Endometrium (tissue), 2 donors: Measurements from ENCODE around the gene NR2F2.

ENCODE experiments used
- FAIRE-seq: peaks from 2 replicates; lab custom pipeline; 2012; peaks lifted over from hg19 to GRCh38; lab: Jason Lieb, UNC
- donor health status: control.
- donor health status: control.

The NR2F2 gene

DNA sequence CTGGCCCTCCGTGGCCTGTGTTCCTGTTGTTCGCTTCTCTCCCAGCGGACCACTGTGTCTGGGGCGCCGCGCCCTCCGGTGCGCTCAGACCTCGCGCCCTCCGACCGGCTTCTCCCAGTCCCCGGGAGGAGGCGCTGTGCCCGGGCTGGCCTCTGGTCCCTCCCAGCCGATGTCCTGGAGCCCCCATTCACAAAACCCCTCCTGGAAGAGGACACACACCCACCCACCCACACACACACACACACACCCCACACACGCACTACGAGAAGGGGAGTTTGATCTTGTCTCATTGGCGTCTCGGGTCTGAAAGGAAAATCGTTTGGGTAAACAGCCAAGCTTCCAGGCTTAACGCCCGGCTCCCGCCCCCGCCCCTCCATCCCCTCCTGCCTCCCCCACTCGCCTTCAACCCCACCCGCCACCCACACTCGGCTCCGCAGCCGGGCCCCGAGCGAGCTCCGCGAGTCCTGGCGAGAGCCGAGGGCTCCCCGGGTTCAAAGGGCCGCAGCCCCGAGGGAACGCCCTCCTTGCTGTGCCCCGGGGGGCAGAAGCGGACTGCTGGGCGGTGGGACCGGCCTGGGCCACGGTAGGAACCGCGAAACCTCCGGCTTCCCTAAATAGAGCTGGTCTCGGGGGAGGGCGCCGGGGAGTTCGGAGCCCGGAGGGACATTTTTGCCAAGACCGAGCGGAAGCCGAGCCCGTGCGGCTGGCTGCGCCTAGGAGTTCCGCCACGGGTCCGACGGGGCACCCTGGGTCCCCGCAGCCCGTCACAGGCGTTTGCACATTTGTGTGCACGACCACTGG lies 23.6 kb downstream of the NR2F2 start:
- no peak for FAIRE-seq

DNA sequence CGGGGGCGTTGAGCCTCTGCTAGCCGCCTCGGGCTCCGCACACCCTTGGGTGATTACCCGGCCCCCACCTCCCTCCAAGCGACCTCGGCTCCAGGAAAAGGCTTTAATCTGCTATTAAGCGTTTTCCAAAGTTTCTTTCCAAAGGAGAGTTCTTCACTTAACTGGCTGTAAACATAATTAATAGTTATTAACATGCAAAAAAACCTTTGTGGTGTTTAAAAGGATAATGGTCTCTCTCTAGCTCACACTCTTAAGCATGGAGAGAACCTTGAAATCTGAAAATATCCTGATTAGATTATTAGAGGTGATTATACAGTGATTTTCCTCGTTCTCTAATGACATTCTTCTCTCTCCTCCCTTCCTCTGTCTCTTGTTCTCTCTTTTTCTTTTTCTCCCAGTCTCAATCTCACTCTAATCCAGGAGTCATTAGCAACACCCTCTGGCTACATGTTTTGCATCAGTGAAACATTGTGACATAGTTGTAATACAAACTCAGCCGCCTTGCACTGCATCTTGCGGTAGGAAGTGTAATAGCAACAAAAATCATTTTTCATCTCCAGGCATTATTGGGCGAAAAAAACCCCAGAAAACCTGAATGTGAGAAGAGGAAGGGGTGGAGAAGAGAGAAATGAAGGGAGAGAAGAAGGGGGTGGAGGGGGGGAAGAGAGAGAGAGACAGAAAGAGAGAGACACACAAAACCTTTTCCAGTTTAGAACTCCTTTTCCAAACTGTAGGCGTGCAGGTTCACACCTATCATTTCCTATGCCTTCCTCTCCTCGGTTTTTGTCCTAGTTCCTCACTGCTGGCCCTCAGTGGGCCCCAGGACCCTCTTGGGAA lies 24.4 kb downstream of the NR2F2 start:
- FAIRE-seq, result peak; percentile 57

DNA sequence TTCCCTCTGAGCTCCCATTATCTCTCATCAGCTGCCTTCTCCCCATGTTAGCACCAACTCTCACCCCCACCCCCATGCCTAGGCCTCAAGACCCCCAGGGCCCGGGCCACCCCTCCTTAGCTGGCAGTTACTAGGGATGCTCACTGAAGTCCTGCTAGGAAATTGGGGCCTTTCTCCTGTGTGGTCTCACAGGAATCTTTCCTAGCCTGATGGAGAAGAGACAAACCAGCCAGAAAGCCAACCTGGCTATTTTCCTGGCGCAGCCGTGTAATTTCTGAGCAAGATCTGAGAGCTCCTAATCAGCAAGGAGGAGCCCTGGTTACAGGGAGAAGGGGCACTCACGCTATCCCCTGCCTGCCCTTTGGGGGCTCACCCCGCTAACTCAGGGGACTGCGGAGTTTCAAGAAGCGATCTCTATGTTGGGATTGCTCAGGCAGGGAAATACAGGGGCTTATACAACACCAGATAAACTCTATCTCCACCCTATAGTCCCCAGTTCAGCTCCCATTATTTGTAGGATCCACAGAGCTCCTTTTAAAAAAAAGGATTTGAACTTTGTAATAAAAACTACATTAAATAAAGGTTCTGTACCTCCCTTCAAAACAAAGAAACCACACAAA lies 25.2 kb downstream of the NR2F2 start:
- no peak for FAIRE-seq

DNA sequence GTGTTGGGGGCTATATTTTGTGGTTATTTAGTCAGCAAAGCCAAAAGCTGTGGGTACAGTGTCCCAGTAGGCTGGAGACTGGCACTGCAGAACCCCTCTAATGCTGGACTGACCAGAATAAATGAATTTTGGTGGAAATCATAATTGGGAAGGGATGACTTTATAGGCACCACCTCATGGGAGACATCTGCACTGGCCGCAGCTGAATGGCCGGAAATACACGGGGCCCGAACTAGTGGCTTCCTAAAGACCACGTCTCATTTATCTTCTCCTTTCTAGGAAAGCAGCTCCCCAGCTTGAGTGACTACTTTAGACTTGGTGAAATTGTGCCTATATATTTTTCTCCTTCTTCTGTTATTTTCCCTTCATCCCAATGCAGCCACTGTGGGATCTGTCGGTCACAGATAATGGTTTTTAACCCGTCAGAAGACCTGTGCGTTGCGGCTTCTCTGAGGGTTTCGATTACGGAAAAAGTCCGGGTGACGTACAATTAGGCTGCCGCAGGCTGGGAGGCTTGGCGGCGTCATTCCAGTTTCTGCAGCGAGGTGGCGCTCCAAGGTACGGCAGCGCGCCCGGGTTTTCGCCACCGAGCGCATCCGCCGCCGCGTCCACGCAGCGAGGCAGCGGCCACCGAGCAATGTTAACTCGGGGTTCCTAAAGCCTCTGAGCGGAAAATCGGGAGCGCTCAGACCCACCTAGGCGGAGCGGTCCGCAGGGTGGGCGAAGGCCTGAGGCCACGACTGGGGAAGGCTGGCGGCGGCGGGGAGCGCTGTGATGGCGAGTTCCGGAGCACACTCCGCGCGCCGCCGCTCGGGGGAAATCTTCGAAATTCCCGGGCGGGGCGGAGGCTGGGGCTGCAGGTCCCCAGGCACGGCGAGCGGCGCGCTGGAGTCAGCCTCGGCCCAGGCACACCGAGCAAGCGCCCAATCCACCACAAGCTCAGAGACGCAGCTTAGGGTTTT lies 26.3 kb downstream of the NR2F2 start:
- FAIRE-seq, result peak; percentile 45

DNA sequence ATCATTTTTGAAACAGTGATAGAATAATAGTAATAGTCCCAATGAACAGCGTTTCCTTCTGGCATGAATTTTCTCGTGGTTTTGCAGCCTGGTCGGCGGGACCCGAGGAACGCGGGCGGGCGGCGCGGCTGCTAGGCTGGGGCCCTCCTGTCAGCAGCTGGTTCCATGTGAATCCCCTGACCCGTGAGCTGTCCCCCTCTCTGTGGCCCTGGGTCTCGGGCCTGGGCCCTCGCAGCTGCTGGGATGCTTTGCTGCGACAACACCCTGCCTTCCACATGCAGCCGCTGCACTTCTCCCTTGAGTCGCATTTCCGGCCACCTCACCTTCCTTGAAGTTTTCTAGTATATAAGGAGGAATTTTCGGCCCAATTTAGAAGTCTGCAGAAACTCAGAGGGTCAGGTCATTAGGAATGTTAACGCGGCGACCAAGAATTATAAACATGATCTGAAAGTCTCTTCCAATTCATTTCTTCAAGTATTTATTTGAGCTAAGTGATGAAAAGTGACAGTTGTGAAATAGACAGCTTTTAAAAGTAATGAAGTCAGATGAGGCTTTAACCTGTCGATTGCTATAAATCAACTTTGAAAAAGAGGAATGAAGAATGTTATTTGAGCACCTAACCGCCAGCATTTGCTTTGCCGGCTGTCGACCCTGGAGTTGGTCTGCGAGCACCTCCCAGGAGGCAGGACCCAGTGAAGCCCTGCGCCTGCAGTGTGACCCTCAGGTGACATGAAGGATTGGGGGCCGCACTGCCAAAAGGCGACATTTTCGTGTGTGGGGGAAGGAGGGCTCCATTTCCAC lies 27.7 kb downstream of the NR2F2 start:
- no peak for FAIRE-seq

DNA sequence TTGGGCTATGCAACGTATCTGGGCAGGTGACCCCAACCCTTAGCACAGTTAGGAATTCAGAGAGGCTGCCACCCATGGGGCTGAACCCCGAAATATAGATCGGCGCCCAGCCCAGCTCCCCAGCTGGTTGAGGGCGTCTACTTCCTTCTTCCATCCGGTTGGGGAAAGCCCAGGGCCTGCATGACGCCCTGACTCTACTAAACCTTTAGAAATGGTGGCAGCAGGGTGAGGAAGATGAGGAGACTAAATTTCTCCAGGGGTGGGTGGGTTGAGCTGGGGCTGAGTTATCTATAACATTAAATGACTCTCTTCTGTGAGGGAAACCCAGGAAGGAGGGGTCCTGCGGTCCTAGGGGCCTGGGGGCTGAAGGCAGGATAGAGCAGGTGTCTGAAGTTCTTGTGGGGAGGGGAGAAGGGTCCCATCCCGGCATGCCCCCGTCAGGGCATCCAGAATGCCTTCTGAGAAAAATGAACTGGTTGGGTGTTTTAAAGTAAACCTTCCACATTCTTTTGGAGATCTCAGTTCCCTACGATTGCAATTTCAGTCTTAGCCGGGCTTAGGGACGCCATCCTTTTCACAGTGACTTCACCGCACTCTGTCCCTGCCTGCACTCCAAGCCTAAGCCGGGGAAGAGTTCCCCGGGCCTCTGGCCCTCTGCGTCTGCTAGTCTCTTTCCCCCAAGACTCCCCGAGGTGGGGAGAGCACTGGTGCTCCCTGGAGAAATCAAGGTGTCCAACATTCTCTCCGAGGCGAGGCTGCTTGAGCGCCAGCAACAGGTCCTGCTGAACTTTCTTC lies 28.5 kb downstream of the NR2F2 start:
- no peak for FAIRE-seq

DNA sequence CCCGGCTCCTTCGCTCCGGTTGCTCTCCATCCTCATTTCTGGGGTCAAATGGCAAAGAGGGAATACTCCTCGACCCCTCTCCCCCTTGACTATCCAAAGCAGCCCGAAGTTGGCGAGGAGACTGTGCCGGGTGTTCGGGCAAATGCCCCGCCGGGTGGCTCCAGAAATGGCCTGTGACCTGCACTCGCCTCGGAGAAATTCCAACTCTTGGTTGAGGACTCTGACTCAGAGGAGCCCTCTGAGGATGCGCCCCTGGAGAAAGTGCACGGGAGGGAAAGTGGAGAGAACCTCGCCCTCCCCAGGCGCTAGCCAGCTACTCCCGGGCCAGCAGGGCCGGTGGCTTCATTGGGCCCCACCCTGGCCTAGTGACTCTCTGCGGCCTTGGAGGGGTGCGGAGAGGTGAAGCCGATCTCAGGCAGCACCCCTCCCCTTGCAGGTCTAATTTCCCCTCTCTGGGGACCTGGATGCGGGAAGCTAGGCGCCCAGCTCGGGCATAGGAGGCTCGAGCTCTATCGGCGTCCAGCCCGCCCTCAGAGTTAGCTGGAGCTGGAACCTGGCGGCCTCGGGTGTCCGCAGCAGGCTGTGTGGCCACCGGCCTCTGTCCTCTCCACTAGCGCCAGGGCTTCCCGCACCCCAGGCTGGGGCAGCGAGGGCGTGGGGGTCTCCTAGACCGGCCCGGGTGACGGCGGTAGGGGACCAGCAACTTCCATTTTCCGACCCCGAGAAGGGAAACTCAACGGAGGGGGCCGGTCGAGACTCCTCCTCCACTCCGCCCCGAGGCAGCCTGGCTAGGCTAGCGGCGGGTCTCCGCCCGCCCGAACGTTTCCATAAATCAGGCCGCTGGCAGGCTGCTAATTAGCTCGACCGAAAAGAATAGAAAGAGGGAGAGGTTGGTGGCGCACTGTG lies 29.4 kb downstream of the NR2F2 start:
- FAIRE-seq, result no peak

DNA sequence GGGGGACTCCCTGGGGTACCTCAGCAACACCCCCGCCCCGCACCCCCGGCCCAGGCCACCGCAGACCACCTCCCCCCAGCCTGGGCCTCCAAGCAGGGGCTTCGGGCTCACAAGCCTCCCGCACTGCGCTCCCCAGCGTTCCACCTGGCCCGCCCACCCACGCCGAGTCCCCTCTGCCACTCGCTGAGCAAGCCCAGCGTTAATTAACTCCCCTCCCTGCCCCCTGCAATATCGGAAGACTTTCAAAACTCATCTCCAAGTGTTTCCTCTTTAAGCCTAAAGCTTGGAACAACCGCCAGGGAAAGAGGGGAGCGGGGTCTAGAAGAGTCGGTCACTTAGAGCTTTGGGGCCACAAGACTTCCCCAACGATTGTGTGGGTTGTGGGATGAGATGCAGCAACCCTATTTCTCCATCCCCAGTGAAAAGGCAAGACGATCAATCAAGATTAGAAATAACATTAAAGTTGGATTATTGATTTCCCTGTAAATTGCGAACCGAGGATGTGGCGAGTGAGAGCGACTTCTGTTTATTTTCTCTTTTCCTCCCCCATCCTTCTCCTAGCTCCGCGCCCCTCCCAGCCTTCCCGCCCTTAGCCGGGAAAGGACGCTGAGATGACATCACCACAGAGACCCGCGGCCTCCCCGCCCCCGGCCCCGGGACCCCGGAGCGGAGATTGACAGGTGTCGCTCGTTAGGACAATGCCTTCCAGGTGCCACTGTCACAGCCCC lies 30.2 kb downstream of the NR2F2 start:
- FAIRE-seq, result no peak

DNA sequence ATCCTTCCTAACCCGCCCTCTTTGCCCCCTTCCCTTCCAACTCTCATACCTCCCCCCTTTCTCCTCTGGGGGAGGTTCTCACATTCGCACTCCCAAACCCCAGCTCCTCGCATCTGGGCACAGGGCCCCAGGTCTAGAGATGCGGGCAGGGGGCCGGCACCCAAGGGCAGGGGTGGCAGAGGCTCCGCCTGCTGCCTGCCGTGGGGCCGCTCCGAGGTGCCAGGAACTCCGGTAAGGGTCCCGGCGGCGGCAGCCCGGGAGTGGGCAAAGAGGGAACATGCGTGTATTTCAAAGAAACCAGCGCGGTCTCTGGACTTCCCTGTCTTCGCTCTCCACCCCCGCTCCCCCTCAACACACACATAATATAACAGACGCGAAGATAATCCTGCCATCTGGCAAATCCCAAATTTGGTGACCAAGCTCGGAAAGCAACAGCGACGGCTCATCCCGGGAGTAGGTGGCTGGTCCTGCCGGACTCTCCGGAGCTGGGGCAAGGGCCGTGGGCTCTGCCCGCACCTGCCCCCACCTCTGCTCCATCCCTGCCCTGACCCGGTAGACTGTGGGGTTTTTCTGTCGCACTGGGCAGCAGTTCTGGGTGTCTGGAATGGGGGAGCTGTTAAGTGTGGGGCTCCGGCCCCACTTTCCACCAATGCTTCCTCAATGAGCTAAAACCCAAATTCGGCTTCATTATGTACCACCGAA lies 31.0 kb downstream of the NR2F2 start:
- FAIRE-seq, result no peak

DNA sequence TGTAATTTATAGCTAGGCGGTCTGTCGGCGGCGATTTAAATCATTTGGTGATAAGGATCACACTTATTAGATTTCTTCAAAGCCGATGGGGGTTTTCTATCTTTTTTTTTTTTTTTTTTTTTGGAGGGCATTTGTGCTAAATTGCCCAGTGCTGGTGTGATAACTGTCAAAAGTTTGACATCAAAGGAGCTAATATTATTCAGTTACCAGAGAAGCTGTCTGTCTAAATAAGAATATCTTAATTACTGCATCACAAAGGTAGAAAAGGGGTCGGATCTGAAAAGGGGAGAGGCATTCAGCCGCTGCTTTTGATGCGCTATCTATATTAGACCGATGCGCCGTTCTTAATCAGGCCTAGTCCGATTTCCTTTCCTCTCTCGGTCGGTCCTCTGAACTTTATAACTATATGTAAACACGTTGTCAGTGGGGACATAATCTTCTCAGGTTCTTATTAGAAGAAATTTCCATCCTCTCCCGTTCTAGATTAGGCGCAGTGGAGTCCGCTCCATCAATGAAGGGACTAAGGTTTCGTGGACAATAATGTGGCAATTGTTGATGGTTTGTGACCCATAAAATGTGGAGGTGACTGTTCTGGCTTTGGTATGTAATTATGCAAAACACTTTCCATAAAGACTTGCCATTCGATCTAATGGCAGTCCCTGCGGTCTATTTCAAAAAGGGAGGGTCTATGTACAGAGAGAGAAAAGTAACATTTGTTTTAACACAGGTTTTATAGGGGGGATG lies 31.7 kb downstream of the NR2F2 start:
- FAIRE-seq, result no peak

DNA sequence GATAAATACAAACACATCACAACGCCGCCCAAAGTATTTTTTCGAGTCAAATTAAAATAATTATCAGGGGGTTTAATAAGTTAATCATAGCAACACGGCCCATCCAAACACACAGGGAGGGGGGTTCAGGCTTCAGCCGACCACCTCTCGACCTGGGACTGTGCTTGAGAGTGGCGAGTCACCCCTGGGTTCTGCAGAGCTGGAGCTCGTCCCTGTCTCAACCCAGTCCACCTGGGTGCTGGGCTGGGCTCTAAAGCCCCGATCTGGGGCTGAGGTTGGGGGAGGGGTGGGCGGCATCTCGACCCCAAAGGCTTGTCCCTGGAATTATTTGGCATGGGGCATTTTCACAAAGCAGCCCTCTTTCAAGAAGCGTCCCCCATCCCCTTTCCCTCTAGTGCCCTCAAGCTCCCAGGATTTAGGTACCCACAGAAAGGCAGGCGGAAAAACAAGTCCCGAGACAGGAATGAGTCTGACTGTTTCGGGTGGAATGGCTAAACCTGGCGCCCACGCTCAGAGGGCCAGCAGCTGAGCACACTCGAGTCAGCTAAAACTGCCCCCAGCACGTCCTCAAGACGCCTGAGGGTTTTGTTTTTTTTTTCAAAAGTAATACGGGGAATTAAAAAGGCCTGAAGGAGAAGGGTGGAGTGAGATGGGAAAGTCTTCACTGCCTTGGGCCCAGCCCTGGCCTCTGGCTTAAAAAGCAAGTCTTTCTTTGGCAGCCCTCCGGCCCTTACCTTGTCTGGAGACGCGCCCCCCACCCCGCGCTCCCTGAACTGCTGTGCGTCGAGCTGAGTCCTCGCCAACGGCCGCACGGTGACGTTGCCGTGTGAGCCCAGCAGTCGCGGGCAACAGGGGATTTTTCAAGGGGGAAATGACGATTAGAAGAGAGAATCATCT lies 32.5 kb downstream of the NR2F2 start:
- FAIRE-seq, result no peak

DNA sequence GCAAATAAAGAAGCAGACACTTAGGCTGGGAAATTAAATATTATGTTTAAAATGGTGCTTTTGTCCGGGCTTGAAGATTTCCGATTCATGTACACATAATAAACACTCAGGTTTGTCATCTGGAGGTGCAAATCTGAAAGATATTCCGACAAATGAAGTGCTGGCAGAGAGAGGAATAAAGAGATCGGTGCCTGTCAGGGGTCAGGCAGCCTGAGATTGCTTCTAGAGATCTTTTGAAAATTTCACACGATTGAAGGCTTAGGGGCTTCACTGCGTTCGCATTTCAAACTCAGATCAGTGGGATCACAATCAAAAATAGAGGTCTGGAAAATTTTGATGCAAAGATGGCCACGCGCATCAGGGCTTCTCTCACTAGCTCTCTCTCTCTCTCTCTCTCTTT lies 33.2 kb downstream of the NR2F2 start:
- no peak for FAIRE-seq

DNA sequence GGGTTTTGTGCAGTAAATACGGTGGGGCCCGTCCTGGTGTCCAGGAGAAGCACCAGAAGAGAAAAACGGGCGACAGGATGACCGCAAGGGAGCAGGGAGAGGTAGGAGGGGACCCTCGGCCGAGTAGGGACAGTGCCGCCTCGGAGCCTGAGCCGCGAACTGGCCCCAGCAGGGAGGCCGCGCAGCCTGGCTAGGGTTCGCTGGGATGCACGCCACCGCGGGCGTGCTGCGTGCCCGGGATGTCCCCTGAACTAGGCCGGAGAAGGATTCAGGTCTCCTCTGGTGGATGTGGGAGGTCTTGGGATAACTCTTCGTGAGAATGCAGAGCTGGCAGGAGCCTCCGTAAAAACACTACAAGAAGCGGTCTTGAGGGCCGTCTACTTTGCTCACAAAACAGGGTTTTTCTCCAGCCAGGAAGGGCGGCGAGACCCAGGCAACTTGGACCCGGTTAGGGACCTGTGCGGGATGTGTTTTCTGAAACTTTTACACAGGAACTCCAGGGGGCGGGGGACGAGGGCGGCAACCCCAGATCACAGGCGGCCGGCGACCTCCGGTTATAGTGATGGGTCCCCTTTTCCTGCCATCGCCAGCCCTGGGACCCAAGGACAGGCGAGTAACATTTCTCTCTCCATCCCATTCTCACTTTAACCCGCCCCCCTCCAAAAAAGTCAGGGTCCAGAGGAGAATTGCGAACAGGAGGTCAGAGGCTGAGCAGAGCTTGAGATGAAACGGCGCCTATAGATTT lies 35.5 kb downstream of the NR2F2 start:
- no peak for FAIRE-seq

DNA sequence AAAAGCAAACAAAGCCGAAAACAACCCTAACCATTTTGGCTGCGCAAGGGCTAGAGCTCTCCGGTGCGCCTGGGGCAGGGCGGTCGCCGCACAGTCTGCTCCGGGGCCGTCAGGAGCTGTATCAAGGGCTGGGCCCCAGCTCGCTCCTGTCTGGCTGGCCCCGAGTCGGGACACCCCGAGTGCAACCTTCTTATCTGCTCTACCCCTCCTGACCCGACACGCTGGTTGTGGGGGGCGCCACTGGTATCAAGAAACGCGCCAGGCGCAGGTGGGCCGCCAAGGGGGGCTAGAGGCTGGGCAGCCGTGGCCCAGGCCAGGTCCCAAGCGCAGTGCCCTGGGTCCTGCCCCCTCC lies 36.0 kb downstream of the NR2F2 start:
- FAIRE-seq, result no peak
